B cell (primary cell): ENCODE data around the gene ADORA3.

ENCODE experiments used
- CTCF ChIP-seq: fragments of 200-600 bp; IDR thresholded peaks from one replicate; pipeline ENCODE4 v1.8.0; 2022; ENCODE audit warnings: antibody characterized with exemption, mild to moderate bottlenecking
- EZH2 ChIP-seq: IDR thresholded peaks from 2 replicates; pipeline ENCODE4 v1.6.1; 2012; ENCODE audit warnings: borderline replicate concordance, low read depth, mild to moderate bottlenecking, moderate library complexity, low read length; ENCODE audit not compliant: insufficient read depth, poor library complexity, severe bottlenecking

GRCh38 chr1:111491070-111491469, 12.4 kb downstream of the ADORA3 start:
- no peak for TF ChIP-seq EZH2
- TF ChIP-seq CTCF: no peak
